CD8-positive, alpha-beta memory T cell (primary cell): ENCODE data around the gene NIT1. TPM values are rescaled to one million over a fixed set of nuclear protein-coding genes. Genes with fewer than 3 reads are reported as not detected.

Experiments used
- CTCF ChIA-PET: fragments of 350-600 bp; sonication (Branson Sonifier 250); formaldehyde crosslinking; loops from one replicate; lab custom pipeline; 2021; ENCODE audit warnings: antibody characterized with exemption; lab: Charles Lee
- POLR2A ChIA-PET: fragments of 350-600 bp; sonication (Branson Sonifier 250); formaldehyde crosslinking; loops from one replicate; lab custom pipeline; 2021; ENCODE audit warnings: antibody characterized with exemption; lab: Charles Lee
- DNase-seq, 5 donors: peaks; one replicate each; pipeline versions ENCODE4 v3.0.0 to v3.0.0-alpha.2; 2020 to 2022; ENCODE audit warnings: mixed read lengths in 1 of 5
- H3K27ac ChIP-seq: one replicate; pipeline ENCODE4 v1.7.0; 2013; ENCODE audit warnings: low read depth, mild to moderate bottlenecking, low read length, moderate library complexity
- H3K27me3 ChIP-seq: 2 replicates; pipeline ENCODE4 v1.7.0; 2013; ENCODE audit warnings: low read length, mild to moderate bottlenecking; ENCODE audit not compliant: insufficient read depth, poor library complexity, severe bottlenecking
- H3K36me3 ChIP-seq: 2 replicates; pipeline ENCODE4 v1.7.0; 2013; ENCODE audit warnings: mild to moderate bottlenecking, low read length, moderate library complexity; ENCODE audit not compliant: insufficient read depth
- H3K4me1 ChIP-seq: 2 replicates; pipeline ENCODE4 v1.7.0; 2013; ENCODE audit warnings: mild to moderate bottlenecking, low read length, moderate library complexity; ENCODE audit not compliant: insufficient read depth
- H3K4me3 ChIP-seq: 2 replicates; pipeline ENCODE4 v1.7.0; 2013; ENCODE audit warnings: mild to moderate bottlenecking, low read length
- H3K9me3 ChIP-seq: 2 replicates; pipeline ENCODE4 v1.7.0; 2013; ENCODE audit warnings: mild to moderate bottlenecking, low read length
- H3K27ac Mint-ChIP-seq, 8 donors: one replicate each; pipeline ENCODE4 v1.8.0; 2020 to 2021; ENCODE audit warnings: mixed read lengths in 8 of 8, mild to moderate bottlenecking in 6 of 8, inconsistent platforms in 3 of 8, moderate library complexity in 3 of 8
- H3K27me3 Mint-ChIP-seq, 2 donors: one replicate each; pipeline ENCODE4 v1.8.0; 2020 to 2021; ENCODE audit warnings: mixed read lengths in 2 of 2, mild to moderate bottlenecking in 1 of 2, moderate library complexity in 1 of 2
- H3K36me3 Mint-ChIP-seq, 3 donors: one replicate each; pipeline ENCODE4 v1.8.0; 2020 to 2021; ENCODE audit warnings: mixed read lengths in 3 of 3, inconsistent platforms in 1 of 3, mild to moderate bottlenecking in 1 of 3
- H3K4me1 Mint-ChIP-seq, 3 donors: one replicate each; pipeline ENCODE4 v1.8.0; 2020 to 2021; ENCODE audit warnings: mixed read lengths in 3 of 3, inconsistent platforms in 1 of 3, mild to moderate bottlenecking in 1 of 3
- H3K4me3 Mint-ChIP-seq, 7 donors: one replicate each; pipeline ENCODE4 v1.8.0; 2020 to 2021; ENCODE audit warnings: mixed read lengths in 7 of 7, mild to moderate bottlenecking in 6 of 7, moderate library complexity in 4 of 7, inconsistent platforms in 2 of 7
- H3K9me3 Mint-ChIP-seq, 5 donors: one replicate each; pipeline ENCODE4 v1.8.0; 2020 to 2022; ENCODE audit warnings: mixed read lengths in 5 of 5, mild to moderate bottlenecking in 3 of 5, moderate library complexity in 2 of 5, inconsistent platforms in 1 of 5
- polyA plus RNA-seq: library from polyadenylated mRNA; unstranded; fragments of 300-500 nt; fragmentation: Illumina TruSeq; gene quantifications from one replicate; pipeline ENCODE4 v1.2.3, GENCODE V29; 2021
- total RNA-seq, 2 experiments: library from RNA; stranded (reverse); gene quantifications; one replicate each; pipeline ENCODE4 v1.2.3, GENCODE V29; 2021

NIT1 gene
- total and polyA plus RNA-seq, 3 experiments from 2014 or later: 16.7 to 36.3 (median 33.9) TPM

- Histone ChIP-seq H3K27ac (no peak overlapping the region), H3K27me3 (no peaks in the 10 kb centered on the region), H3K36me3 (no peaks in the 10 kb centered on the region), H3K9me3 (no peaks in the 10 kb centered on the region), H3K4me3 (no peak overlapping the region), H3K4me1 (peaks cover 5% of the 10 kb centered on the region)
- Mint-ChIP-seq H3K4me3 (peak overlapping the region in 1 of 7 donors; percentile 8), H3K27ac (peak overlapping the region in 2 of 8 donors; percentile 11 to 86), H3K27me3 (no peaks in the 10 kb centered on the region), H3K36me3 (peaks cover 0 to 2% (median 0%) of the 10 kb centered on the region in 3 donors), H3K4me1 (peaks cover 4 to 8% (median 6%) of the 10 kb centered on the region in 3 donors), H3K9me3 (no peaks in the 10 kb centered on the region)
- CTCF ChIA-PET: interaction anchor here (0.8 to 5.4 kb wide), 10 partner anchors 21 to 303 kb away, joined by 3 to 24 read pairs (median 5); partner anchors contain the start of genes ARHGAP30, KLHDC9, NIT1 and PFDN2
- DNase-seq: no peak
- POLR2A ChIA-PET: interaction anchor here (1.0 kb wide), 1 partner anchor 41 kb away, joined by 4 read pairs; no protein-coding TSS in a partner anchor
Observed at GRCh38 chr1:161138431-161138830, 20.5 kb downstream of the NIT1 start.

DNA sequence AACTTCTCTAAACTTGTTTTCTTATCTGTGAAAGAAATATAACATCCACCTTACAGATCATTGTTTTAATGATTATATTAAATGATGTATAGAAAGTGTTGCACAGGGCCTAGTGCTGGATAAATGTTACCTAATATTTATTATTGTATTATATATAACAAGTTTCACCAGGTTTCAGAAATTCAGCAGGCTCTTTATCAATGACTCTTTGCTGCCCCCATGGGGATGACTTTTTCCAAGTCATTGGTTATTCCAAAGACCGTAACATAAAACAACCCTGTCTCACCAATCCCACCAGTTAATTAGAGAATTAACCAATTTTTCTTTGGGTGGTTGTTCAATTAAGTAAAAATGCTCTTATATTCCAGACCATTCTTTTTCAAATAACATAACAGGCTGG lies 21.9 kb downstream of the NIT1 start:
- Histone ChIP-seq H3K9me3 (no peaks in the 10 kb centered on the region), H3K27ac (no peak overlapping the region), H3K36me3 (no peaks in the 10 kb centered on the region), H3K27me3 (no peaks in the 10 kb centered on the region), H3K4me3 (no peak overlapping the region), H3K4me1 (no peaks in the 10 kb centered on the region)
- Mint-ChIP-seq H3K27ac (no peak overlapping the region), H3K4me3 (no peak overlapping the region), H3K9me3 (no peaks in the 10 kb centered on the region), H3K4me1 (peaks cover 4 to 8% (median 6%) of the 10 kb centered on the region in 3 donors), H3K36me3 (peaks cover 0 to 2% (median 0%) of the 10 kb centered on the region in 3 donors), H3K27me3 (no peaks in the 10 kb centered on the region)
- POLR2A ChIA-PET: no interaction called here
- DNase-seq: peak in 2 of 5 donors; percentile 18 to 48
- CTCF ChIA-PET: interaction anchor here (0.7 to 5.4 kb wide), 5 partner anchors 12 to 69 kb away, joined by 3 to 24 read pairs (median 9); partner anchors contain the start of genes ARHGAP30, KLHDC9 and PPOX

GRCh38 chr1:161140755-161141400 lies 23.0 kb downstream of the NIT1 start:
- no peaks in the 10 kb centered on the region for H3K9me3 Mint-ChIP-seq
- H3K27me3 Mint-ChIP-seq: no peaks in the 10 kb centered on the region
- no peak for DNase-seq

DNA sequence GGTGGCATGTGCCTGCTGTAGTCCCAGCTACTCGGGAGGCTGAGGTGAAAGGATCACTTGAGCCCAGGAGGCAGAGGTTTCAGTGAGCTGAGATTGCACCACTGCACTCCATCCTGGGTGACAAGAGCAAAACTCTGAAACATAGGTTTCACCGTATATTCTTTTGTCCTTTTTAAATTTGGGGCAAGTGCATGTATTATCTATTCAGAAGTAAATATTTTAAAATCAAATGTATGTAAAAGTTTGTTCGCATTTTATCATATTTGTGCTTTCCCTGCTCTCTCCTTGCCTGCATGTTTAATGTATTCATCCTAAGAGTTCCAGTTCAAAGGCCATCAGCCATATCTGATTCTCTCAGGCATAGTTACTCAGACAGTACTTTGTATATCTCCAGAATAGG lies 27.9 kb downstream of the NIT1 start:
- Mint-ChIP-seq H3K9me3 (no peaks in the 10 kb centered on the region), H3K4me3 (no peak overlapping the region), H3K4me1 (no peaks in the 10 kb centered on the region), H3K27ac (no peak overlapping the region), H3K27me3 (no peaks in the 10 kb centered on the region), H3K36me3 (no peaks in the 10 kb centered on the region)
- ChIA-PET CTCF (interaction anchor here (1.8 kb wide), 1 partner anchor 13 kb away, joined by 3 read pairs; the partner anchor contains the start of gene DEDD), POLR2A (no interaction called here)
- no peak overlapping the region for H3K27ac ChIP-seq
- no peak overlapping the region for H3K4me3 ChIP-seq
- no peaks in the 10 kb centered on the region for H3K4me1 ChIP-seq
- no peaks in the 10 kb centered on the region for H3K36me3 ChIP-seq
- DNase-seq: no peak
- H3K27me3 ChIP-seq: no peaks in the 10 kb centered on the region
- H3K9me3 ChIP-seq: no peaks in the 10 kb centered on the region

More at GRCh38 chr1:161140755-161141400, 23.0 kb downstream of the NIT1 start:
- Histone ChIP-seq H3K36me3 (no peaks in the 10 kb centered on the region), H3K4me3 (no peak overlapping the region), H3K4me1 (no peaks in the 10 kb centered on the region), H3K27me3 (no peaks in the 10 kb centered on the region), H3K27ac (no peak overlapping the region), H3K9me3 (no peaks in the 10 kb centered on the region)
- Mint-ChIP-seq H3K4me1 (peaks cover 1 to 3% (median 3%) of the 10 kb centered on the region in 3 donors), H3K27ac (peak overlapping the region in 1 of 8 donors; percentile 32), H3K4me3 (no peak overlapping the region), H3K36me3 (no peaks in the 10 kb centered on the region)
- ChIA-PET CTCF (interaction anchor here (0.7 to 5.4 kb wide), 9 partner anchors 10 to 151 kb away, joined by 3 to 24 read pairs (median 4); partner anchors contain the start of gene KLHDC9), POLR2A (interaction anchor here (0.7 kb wide), 1 partner anchor 10 kb away, joined by 3 read pairs; no protein-coding TSS in a partner anchor)

DNA sequence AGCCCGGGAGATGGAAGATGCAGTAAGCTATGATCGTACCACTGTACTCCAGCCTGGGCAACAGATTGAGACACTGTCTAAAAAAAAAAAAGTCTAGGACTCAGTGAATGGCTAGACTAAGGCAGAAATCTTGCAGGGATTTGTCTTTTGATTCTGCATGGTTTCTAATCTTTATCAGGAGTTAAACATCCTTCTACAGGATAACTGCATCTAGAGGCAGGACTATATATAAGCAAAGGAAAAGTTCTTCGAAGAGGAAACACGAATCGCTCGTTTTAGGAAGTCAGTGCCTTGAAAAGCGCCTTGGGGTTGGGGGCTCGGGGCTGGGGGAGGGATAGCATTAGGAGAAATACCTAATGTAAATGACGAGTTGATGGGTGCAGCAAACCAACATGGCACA lies 35.3 kb downstream of the NIT1 start:
- Histone ChIP-seq H3K36me3 (no peaks in the 10 kb centered on the region), H3K27ac (peak overlapping the region; percentile 98), H3K4me3 (peak overlapping the region; percentile 87), H3K27me3 (no peaks in the 10 kb centered on the region), H3K9me3 (no peaks in the 10 kb centered on the region), H3K4me1 (peaks cover 11% of the 10 kb centered on the region)
- H3K4me1 Mint-ChIP-seq: peaks cover 21 to 39% (median 28%) of the 10 kb centered on the region in 3 donors
- peak overlapping the region; percentile 98 to 100 (median 98) for H3K4me3 Mint-ChIP-seq
- no peaks in the 10 kb centered on the region for H3K9me3 Mint-ChIP-seq
- DNase-seq: no peak
- CTCF ChIA-PET: interaction anchor here (0.7 to 6.4 kb wide), 8 partner anchors 12 to 154 kb away, joined by 3 to 44 read pairs (median 4); partner anchors contain the start of genes ARHGAP30, B4GALT3, PPOX and TOMM40L
- H3K27me3 Mint-ChIP-seq: no peaks in the 10 kb centered on the region
- H3K36me3 Mint-ChIP-seq: peaks cover 0 to 26% (median 7%) of the 10 kb centered on the region in 3 donors
- POLR2A ChIA-PET: interaction anchor here (0.6 to 2.2 kb wide), 16 partner anchors 13 to 358 kb away, joined by 3 to 17 read pairs (median 4); partner anchors contain the start of genes ARHGAP30, B4GALT3, DEDD and NDUFS2
- peak overlapping the region; percentile 98 to 100 (median 100) for H3K27ac Mint-ChIP-seq

DNA sequence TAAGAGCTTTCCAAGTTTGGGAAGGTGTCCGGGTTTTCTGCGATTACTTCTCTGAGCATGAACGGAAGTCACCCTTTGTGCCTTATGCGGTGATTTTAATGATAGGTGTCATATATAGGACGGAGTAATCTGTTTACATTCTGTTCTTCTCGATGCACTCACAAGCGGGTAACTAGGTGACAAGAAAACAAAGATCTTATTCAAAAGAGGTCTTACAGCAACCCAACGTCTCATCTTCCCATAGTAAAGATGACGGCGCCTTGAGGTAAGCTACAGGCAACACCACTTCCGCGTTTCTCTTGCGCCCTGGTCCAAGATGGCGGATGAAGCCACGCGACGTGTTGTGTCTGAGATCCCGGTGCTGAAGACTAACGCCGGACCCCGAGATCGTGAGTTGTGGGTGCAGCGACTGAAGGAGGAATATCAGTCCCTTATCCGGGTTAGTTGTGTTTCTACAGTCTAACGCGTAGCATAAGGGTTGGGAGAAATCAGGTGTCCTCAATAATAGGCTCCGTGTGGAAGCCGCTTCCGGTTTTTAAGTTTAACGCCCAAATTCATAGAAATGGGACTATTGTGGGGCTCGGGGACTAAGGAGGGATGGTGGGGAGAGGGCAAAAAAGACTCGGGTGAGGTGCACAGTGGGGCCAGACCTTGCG lies 35.9 kb downstream of the NIT1 start, which contains the start of gene UFC1:
Gene UFC1, plus strand, starts transcription at position 297 of the 656 bp plus-strand sequence. Its CDS starts 20 bp downstream, at position 317.
- Mint-ChIP-seq H3K36me3 (peaks cover 0 to 33% (median 7%) of the 10 kb centered on the region in 3 donors), H3K4me3 (peak within 1 kb of the TSS; percentile 98 to 100 (median 98)), H3K4me1 (peaks cover 25 to 44% (median 34%) of the 10 kb centered on the region in 3 donors), H3K9me3 (no peaks in the 10 kb centered on the region), H3K27ac (peak within 1 kb of the TSS; percentile 98 to 100 (median 100)), H3K27me3 (no peaks in the 10 kb centered on the region)
- Histone ChIP-seq H3K36me3 (no peaks in the 10 kb centered on the region), H3K27me3 (no peaks in the 10 kb centered on the region), H3K27ac (peak within 1 kb of the TSS; percentile 98), H3K4me1 (peaks cover 14% of the 10 kb centered on the region), H3K9me3 (no peaks in the 10 kb centered on the region), H3K4me3 (peak within 1 kb of the TSS; percentile 87)
- peak; percentile 68 to 90 (median 88) for DNase-seq
- ChIA-PET CTCF (interaction anchor here (0.7 to 6.4 kb wide), 8 partner anchors 12 to 154 kb away, joined by 3 to 44 read pairs (median 4); partner anchors contain the start of genes ARHGAP30, B4GALT3, PPOX and TOMM40L), POLR2A (interaction anchor here (0.6 to 2.2 kb wide), 12 partner anchors 12 to 160 kb away, joined by 3 to 17 read pairs (median 4); partner anchors contain the start of genes ARHGAP30, B4GALT3, DEDD and NDUFS2)

DNA sequence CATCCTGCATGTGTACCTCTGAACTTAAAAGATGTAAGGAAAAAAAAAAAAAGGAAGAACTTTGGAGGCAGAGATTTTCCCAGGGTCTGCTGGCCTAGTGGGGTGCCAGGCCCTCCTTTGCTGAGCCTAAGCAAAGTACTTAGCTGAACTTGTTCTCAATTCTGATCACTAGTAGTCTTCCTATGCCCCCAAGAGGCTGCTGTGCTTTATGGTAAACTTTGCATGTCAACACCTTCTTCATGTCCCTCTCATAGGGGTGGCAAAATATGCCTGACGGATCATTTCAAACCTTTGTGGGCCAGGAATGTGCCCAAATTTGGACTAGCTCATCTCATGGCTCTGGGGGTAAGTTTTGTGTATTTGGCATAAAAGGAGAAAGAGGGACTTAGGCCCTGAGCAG lies 40.0 kb downstream of the NIT1 start:
- H3K4me1 Mint-ChIP-seq: peaks cover 43 to 81% (median 70%) of the 10 kb centered on the region in 3 donors
- Histone ChIP-seq H3K27me3 (no peaks in the 10 kb centered on the region), H3K4me3 (no peak overlapping the region), H3K27ac (no peak overlapping the region), H3K4me1 (peaks cover 41% of the 10 kb centered on the region), H3K36me3 (no peaks in the 10 kb centered on the region), H3K9me3 (no peaks in the 10 kb centered on the region)
- peak overlapping the region; percentile 54 to 97 (median 94) for H3K27ac Mint-ChIP-seq
- H3K36me3 Mint-ChIP-seq: peaks cover 0 to 63% (median 10%) of the 10 kb centered on the region in 3 donors
- H3K9me3 Mint-ChIP-seq: no peaks in the 10 kb centered on the region
- CTCF ChIA-PET: interaction anchor here (1.3 to 6.4 kb wide), 4 partner anchors 8 to 68 kb away, joined by 3 to 44 read pairs (median 10); partner anchors contain the start of genes NIT1, PFDN2, PPOX and TOMM40L
- DNase-seq: no peak
- POLR2A ChIA-PET: interaction anchor here (0.8 to 1.1 kb wide), 2 partner anchors 28 to 68 kb away, joined by 3 read pairs; partner anchors contain the start of gene TOMM40L
- H3K27me3 Mint-ChIP-seq: no peaks in the 10 kb centered on the region
- peak overlapping the region; percentile 33 to 96 (median 93) for H3K4me3 Mint-ChIP-seq
